T-cell (primary cell): ENCODE data around the gene ZNF180. TPM values are rescaled to one million over a fixed set of nuclear protein-coding genes. Genes with fewer than 3 reads are reported as not detected.

Experiments
- ATAC-seq, 4 experiments: fragments of 200-7000 bp in 3 of 4; fragments of 150-1000 bp in 1 of 4; cut with Tn5 transposase; replicated peaks in 1 of 4; 1 replicate in 3 of 4; 2 replicates in 1 of 4; pipeline ENCODE4 v1.10.0; 2021; ENCODE audit warnings: moderate library complexity in 3 of 4, mild to moderate bottlenecking in 2 of 4, moderate number of reproducible peaks in 1 of 4
- CTCF ChIA-PET, 2 donors: fragments of 300-600 bp; sonication (Branson Sonifier 250); formaldehyde crosslinking; loops; one replicate each; lab custom pipeline; 2022; ENCODE audit warnings: antibody characterized with exemption in 2 of 2; lab: Charles Lee
- POLR2A ChIA-PET, 2 donors: fragments of 300-600 bp; sonication (Branson Sonifier 250); formaldehyde crosslinking; loops; one replicate each; lab custom pipeline; 2022; ENCODE audit warnings: antibody characterized with exemption in 2 of 2; lab: Charles Lee
- DNase-seq, 35 experiments: peaks; one replicate each; pipeline versions ENCODE4 v3.0.0 to v3.0.0-alpha.2; 2013 to 2023
- H3K27ac ChIP-seq: one replicate; pipeline ENCODE4 v1.5.1; 2013; ENCODE audit warnings: low read length
- H3K27me3 ChIP-seq, 2 experiments: replicated peaks in 1 of 2; 1 replicate in 1 of 2; 2 replicates in 1 of 2; pipeline versions ENCODE4 v1.6.1 to v1.7.0; 2013; ENCODE audit warnings: low read length in 1 of 2, mixed read lengths in 1 of 2; ENCODE audit not compliant: control insufficient read depth in 2 of 2, insufficient read depth in 2 of 2; ENCODE audit errors: extremely low read depth in 1 of 2
- H3K36me3 ChIP-seq, 2 donors: 1 replicate in 1 of 2; 2 replicates in 1 of 2; pipeline versions ENCODE4 v1.6.1 to v1.7.0; 2013; ENCODE audit warnings: low read length in 1 of 2; ENCODE audit not compliant: control insufficient read depth in 2 of 2, insufficient read depth in 1 of 2; ENCODE audit errors: extremely low read depth in 1 of 2
- H3K4me1 ChIP-seq, 2 experiments: 1 replicate in 1 of 2; 2 replicates in 1 of 2; pipeline versions ENCODE4 v1.6.1 to v1.7.0; 2013; ENCODE audit warnings: low read length in 2 of 2, mixed read lengths in 1 of 2; ENCODE audit not compliant: insufficient read depth in 2 of 2, control insufficient read depth in 1 of 2; ENCODE audit errors: extremely low read depth in 1 of 2
- H3K4me3 ChIP-seq, 2 donors: 1 replicate in 1 of 2; 2 replicates in 1 of 2; pipeline versions ENCODE4 v1.5.1 to v1.7.0; 2013; ENCODE audit warnings: mild to moderate bottlenecking in 2 of 2, low read length in 1 of 2, moderate library complexity in 1 of 2; ENCODE audit not compliant: control insufficient read depth in 1 of 2; ENCODE audit errors: extremely low read depth in 1 of 2
- H3K9me3 ChIP-seq: 2 replicates; pipeline ENCODE4 v1.7.0; 2013
- H3K27ac Mint-ChIP-seq, 2 donors: one replicate each; pipeline ENCODE4 v1.8.0; 2020 to 2021; ENCODE audit warnings: mild to moderate bottlenecking in 2 of 2, mixed read lengths in 2 of 2
- H3K27me3 Mint-ChIP-seq, 2 donors: one replicate each; pipeline ENCODE4 v1.8.0; 2021 to 2022; ENCODE audit warnings: mixed read lengths in 2 of 2
- H3K36me3 Mint-ChIP-seq: one replicate; pipeline ENCODE4 v1.8.0; 2021; ENCODE audit warnings: mixed read lengths
- H3K4me1 Mint-ChIP-seq, 3 donors: one replicate each; pipeline ENCODE4 v1.8.0; 2020 to 2022; ENCODE audit warnings: mixed read lengths in 3 of 3, mild to moderate bottlenecking in 1 of 3
- H3K4me3 Mint-ChIP-seq, 3 donors: one replicate each; pipeline ENCODE4 v1.8.0; 2020 to 2022; ENCODE audit warnings: mild to moderate bottlenecking in 3 of 3, mixed read lengths in 3 of 3, moderate library complexity in 3 of 3
- H3K9me3 Mint-ChIP-seq, 3 donors: one replicate each; pipeline ENCODE4 v1.8.0; 2020 to 2022; ENCODE audit warnings: mixed read lengths in 3 of 3
- WGBS: methylation state at CpG from one replicate; pipeline ENCODE4 v1.1.5; 2013; ENCODE audit warnings: missing lambda C conversion rate; ENCODE audit not compliant: insufficient coverage; 5-methylcytosine and 5-hydroxymethylcytosine counted together
- total RNA-seq, 35 experiments: library from RNA in 6 of 35; stranded (reverse) in 6 of 35; fragments of 120-200 nt in 1 of 35; gene quantifications; one replicate each; pipeline versions ENCODE4 v1.2.1 to v1.2.4 and lab custom pipeline; 2013 to 2026

Gene ZNF180
- total RNA-seq, 5 donors from 2014 or later (not counting 1 experiment from before 2014, with no cell fraction given) = 7.0 to 20.1 (median 17.8) TPM

DNA sequence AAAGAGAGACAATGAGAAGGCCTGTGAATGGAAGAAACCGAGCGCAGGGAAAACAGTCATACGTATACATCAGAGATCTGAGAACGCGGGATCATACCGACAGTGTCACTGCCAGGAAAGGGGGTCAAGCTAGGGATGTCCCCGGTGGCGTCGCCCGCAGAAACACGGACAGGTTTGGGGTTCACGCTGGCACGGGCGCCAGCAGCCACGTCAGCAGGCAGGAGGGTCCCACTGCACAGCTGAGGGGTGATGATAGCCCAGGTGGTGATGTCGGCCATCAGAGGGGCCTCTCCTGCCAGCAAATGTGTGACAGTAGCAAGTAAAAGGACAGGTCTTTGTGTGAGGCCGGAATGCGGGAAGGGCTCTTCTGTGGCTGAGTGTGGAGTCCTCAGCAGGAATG, 48.6 kb downstream of the ZNF180 start:
- H3K36me3 ChIP-seq = no peaks in the 10 kb centered on the region
- 94% methylated on average over 14 of the region's 18 CpGs for WGBS
- no peak overlapping the region for H3K4me3 ChIP-seq
- DNase-seq (no peak), ATAC-seq (no peak)
- Mint-ChIP-seq H3K27me3 (peaks cover 10% of the 10 kb centered on the region in 2 donors), H3K27ac (no peak overlapping the region), H3K9me3 (peaks cover 38 to 71% (median 62%) of the 10 kb centered on the region in 3 donors), H3K36me3 (peaks cover 40% of the 10 kb centered on the region), H3K4me3 (no peak overlapping the region), H3K4me1 (peaks cover 7 to 10% (median 10%) of the 10 kb centered on the region in 3 donors)
- POLR2A ChIA-PET = no interaction called here
- CTCF ChIA-PET = no interaction called here
- peaks cover 2 to 9% of the 10 kb centered on the region in 2 experiments for H3K4me1 ChIP-seq
- H3K9me3 ChIP-seq = peaks cover 4% of the 10 kb centered on the region
- peaks cover 0 to 15% of the 10 kb centered on the region in 2 experiments for H3K27me3 ChIP-seq
- H3K27ac ChIP-seq = no peak overlapping the region

DNA sequence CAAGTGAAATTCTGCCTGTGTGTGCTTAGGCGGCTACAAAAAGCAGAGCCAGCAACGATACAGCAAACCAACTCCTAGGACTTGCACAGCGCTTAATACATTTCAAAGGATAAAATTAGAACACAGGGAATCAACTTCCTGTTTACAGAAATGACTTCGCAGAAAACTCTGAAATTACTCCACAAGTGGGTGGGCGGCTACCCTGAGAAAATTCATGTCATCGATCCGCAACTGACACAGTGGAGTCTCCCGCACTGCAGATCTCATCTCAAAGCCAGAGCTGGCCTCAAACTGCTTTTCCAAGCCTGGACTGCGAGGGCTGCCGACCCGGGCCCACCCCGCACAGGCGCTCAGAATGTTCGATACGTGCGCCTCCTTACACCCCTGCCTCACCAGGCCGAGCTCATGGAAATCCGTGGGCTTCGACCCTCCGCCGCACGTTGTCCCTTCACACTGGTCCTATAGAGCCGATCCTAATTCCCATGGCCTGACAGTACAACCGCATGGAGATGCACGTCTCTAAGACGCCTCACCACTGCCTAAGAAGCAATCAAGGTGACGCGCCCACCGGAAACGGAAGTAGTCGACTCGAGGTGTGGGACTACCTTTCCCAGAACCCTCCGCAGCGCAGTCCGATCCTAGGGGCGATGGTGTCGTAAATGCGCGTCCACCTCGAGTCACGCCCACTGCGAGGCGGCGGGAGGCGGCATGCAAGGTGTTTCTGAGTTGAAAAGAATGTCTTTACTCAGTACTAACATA, 52.2 kb downstream of the ZNF180 start, which contains the start of gene ZNF229:
ZNF229 (minus strand) TSS at position 557 of the 759 bp plus-strand sequence. CDS start 5,625 bp downstream, outside the sequence.
- Histone ChIP-seq H3K9me3 (peaks cover 7% of the 10 kb centered on the region), H3K4me3 (peak within 1 kb of the TSS; percentile 40 to 76), H3K27ac (no peak within 1 kb of the TSS), H3K4me1 (peaks cover 2 to 9% of the 10 kb centered on the region in 2 experiments), H3K36me3 (no peaks in the 10 kb centered on the region), H3K27me3 (peaks cover 0 to 12% of the 10 kb centered on the region in 2 experiments)
- H3K36me3 Mint-ChIP-seq = peaks cover 61% of the 10 kb centered on the region
- H3K27me3 Mint-ChIP-seq = peaks cover 6 to 10% of the 10 kb centered on the region in 2 donors
- peaks cover 50 to 76% (median 75%) of the 10 kb centered on the region in 3 donors for H3K9me3 Mint-ChIP-seq
- CTCF ChIA-PET = no interaction called here
- DNase-seq = peak; percentile 21 to 80 (median 62)
- WGBS = 15% methylated on average over 32 of the region's 45 CpGs
- H3K27ac Mint-ChIP-seq = peak within 1 kb of the TSS; percentile 41 to 56
- ATAC-seq = peak; percentile 81 to 99 (median 88)
- H3K4me3 Mint-ChIP-seq = peak within 1 kb of the TSS; percentile 83 to 91 (median 86)
- POLR2A ChIA-PET = no interaction called here
- H3K4me1 Mint-ChIP-seq = peaks cover 7 to 12% (median 10%) of the 10 kb centered on the region in 3 donors

DNA sequence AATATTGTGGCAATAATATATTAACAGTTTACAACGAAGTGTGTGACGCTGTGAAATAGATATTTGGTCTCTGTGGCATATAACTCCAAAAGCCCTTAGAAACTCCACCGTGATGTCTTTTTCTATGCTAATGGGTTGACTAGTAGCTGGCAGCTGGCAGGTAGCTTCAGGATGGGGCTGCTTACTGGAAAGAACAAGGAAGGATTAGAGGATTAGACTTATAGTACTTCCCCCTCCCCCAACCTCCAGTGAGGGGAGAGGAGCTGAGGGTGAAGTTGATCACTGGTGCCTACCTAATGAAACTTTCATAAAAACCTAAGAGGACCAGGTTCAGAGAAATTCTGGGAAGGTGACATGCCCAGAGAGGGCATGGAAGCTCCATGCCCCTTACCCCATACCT, 61.9 kb downstream of the ZNF180 start:
- no peak overlapping the region for H3K4me3 Mint-ChIP-seq
- Histone ChIP-seq H3K36me3 (peaks cover 0 to 10% of the 10 kb centered on the region in 2 donors), H3K27ac (no peak overlapping the region), H3K4me3 (no peak overlapping the region), H3K4me1 (no peaks in the 10 kb centered on the region), H3K27me3 (no peaks in the 10 kb centered on the region), H3K9me3 (peaks cover 6% of the 10 kb centered on the region)
- no peak for DNase-seq
- CTCF ChIA-PET = no interaction called here
- H3K27me3 Mint-ChIP-seq = peaks cover 0 to 1% of the 10 kb centered on the region in 2 donors
- no peaks in the 10 kb centered on the region for H3K4me1 Mint-ChIP-seq
- H3K9me3 Mint-ChIP-seq = peaks cover 27 to 67% (median 65%) of the 10 kb centered on the region in 3 donors
- no CpG with 5 or more reads among the region's 3 CpGs for WGBS
- no peak for ATAC-seq
- H3K36me3 Mint-ChIP-seq = peaks cover 37% of the 10 kb centered on the region
- H3K27ac Mint-ChIP-seq = no peak overlapping the region
- POLR2A ChIA-PET = no interaction called here

DNA sequence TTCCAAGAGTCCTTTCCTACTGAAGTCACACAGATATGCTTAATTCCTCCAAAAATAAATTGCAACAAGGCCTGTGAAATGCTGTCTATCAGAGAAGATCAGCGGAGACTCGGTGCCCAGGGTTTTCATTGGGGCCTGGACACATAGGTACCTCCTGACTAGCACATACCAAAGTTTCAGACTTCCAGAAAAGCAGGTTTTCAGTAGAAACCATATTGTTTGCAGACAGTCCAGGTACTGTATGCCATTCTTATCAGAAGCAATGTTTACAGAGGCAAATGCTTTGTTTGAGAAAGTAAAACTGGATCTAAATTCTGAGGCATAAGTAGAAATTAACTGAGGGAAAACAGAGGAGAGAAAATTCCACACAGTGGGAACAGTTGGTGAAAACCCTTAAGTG, 64.9 kb downstream of the ZNF180 start:
- no peak overlapping the region for H3K27ac ChIP-seq
- WGBS = 100% methylated on average over 2 of the region's 2 CpGs
- CTCF ChIA-PET = no interaction called here
- Mint-ChIP-seq H3K9me3 (peaks cover 28 to 69% (median 59%) of the 10 kb centered on the region in 3 donors), H3K4me3 (no peak overlapping the region), H3K4me1 (no peaks in the 10 kb centered on the region), H3K36me3 (peaks cover 32% of the 10 kb centered on the region), H3K27me3 (peaks cover 0 to 1% of the 10 kb centered on the region in 2 donors), H3K27ac (no peak overlapping the region)
- no peaks in the 10 kb centered on the region for H3K27me3 ChIP-seq
- ATAC-seq (no peak), DNase-seq (no peak)
- H3K4me3 ChIP-seq = no peak overlapping the region
- no peaks in the 10 kb centered on the region for H3K4me1 ChIP-seq
- POLR2A ChIA-PET = no interaction called here
- H3K9me3 ChIP-seq = peaks cover 10% of the 10 kb centered on the region
- peaks cover 0 to 6% of the 10 kb centered on the region in 2 donors for H3K36me3 ChIP-seq

DNA sequence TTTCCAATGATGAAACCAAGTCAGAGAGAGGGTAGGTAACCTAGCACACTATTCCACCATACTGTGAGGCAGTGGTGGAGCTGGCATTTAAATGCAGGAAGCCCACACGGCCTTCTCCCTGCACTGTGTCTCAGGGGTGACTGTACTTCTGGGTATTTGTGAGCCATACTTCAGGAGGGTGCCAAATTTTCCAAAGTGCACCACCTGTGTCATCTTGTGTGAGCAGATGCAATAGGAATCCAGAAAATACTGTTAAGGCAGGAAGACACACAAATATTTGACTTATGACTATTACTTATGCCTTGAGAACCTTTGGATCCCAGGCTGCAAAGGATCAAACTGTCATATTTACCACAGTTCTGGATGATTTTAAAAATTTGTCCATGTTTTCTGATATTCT, 69.4 kb downstream of the ZNF180 start:
- Mint-ChIP-seq H3K27me3 (peaks cover 0 to 1% of the 10 kb centered on the region in 2 donors), H3K9me3 (peaks cover 30 to 72% (median 69%) of the 10 kb centered on the region in 3 donors), H3K27ac (no peak overlapping the region), H3K4me3 (no peak overlapping the region), H3K4me1 (no peaks in the 10 kb centered on the region), H3K36me3 (peaks cover 40% of the 10 kb centered on the region)
- Histone ChIP-seq H3K27ac (no peak overlapping the region), H3K27me3 (no peaks in the 10 kb centered on the region), H3K4me1 (no peaks in the 10 kb centered on the region), H3K9me3 (peaks cover 13% of the 10 kb centered on the region), H3K4me3 (peak overlapping the region in 1 of 2 donors; percentile 20), H3K36me3 (peaks cover 0 to 6% of the 10 kb centered on the region in 2 donors)
- DNase-seq (no peak), ATAC-seq (no peak)
- CTCF ChIA-PET = no interaction called here
- no CpG with 5 or more reads among the region's 1 CpG for WGBS
- POLR2A ChIA-PET = no interaction called here
